A673 (cell line): ENCODE measurements around the gene RPS6KA2. TPM values are rescaled to one million over a fixed set of nuclear protein-coding genes. Genes with fewer than 3 reads are reported as not detected.

Source experiments
- BruUV-seq: library from RNA; stranded (reverse); fragments of 400-500 nt; replicated peaks from 2 replicates; lab custom pipeline; 2021; lab: Mats Ljungman, UMichigan
- CTCF ChIA-PET: fragments of 300-600 bp; sonication (Branson Sonifier 250); formaldehyde crosslinking; loops from one replicate; lab custom pipeline; 2022; ENCODE audit warnings: antibody characterized with exemption; lab: Charles Lee
- POLR2A ChIA-PET: fragments of 300-600 bp; sonication (Branson Sonifier 250); formaldehyde crosslinking; loops from one replicate; lab custom pipeline; 2022; ENCODE audit warnings: antibody characterized with exemption; ENCODE audit not compliant: low non-redundant PET; lab: Charles Lee
- DNase-seq: peaks from one replicate; pipeline ENCODE4 v3.0.0-alpha.2; 2015; ENCODE audit warnings: low spot score
- H3K27ac ChIP-seq: fragments of 200-600 bp; sonication (generic); 2 replicates; pipeline ENCODE4 v1.5.1; 2016; ENCODE audit warnings: mixed run types, low read depth, mild to moderate bottlenecking, mixed read lengths, antibody characterized with exemption, low read length; ENCODE audit not compliant: poor library complexity, severe bottlenecking
- H3K27me3 ChIP-seq: fragments of 200-600 bp; sonication (generic); replicated peaks from 2 replicates; pipeline ENCODE4 v1.6.1; 2017; ENCODE audit warnings: mixed run types, low read depth, mild to moderate bottlenecking, mixed read lengths, antibody characterized with exemption, low read length; ENCODE audit not compliant: insufficient read depth, poor library complexity
- H3K36me3 ChIP-seq: fragments of 200-600 bp; sonication (generic); 2 replicates; pipeline ENCODE4 v1.6.1; 2016; ENCODE audit warnings: mixed run types, mild to moderate bottlenecking, mixed read lengths, antibody characterized with exemption, low read length; ENCODE audit not compliant: insufficient read depth, poor library complexity, severe bottlenecking
- H3K4me1 ChIP-seq: fragments of 200-600 bp; sonication (generic); 2 replicates; pipeline ENCODE4 v1.6.1; 2017; ENCODE audit warnings: mixed run types, mild to moderate bottlenecking, mixed read lengths, antibody characterized with exemption, low read length; ENCODE audit not compliant: insufficient read depth, poor library complexity, severe bottlenecking
- H3K4me3 ChIP-seq: fragments of 200-600 bp; sonication (generic); 2 replicates; pipeline ENCODE4 v1.5.1; 2016; ENCODE audit warnings: low read depth, mixed run types, mild to moderate bottlenecking, mixed read lengths, low read length; ENCODE audit not compliant: poor library complexity, severe bottlenecking
- H3K9me3 ChIP-seq: fragments of 200-600 bp; sonication (generic); 2 replicates; pipeline ENCODE4 v1.6.1; 2016; ENCODE audit warnings: mixed run types, low read depth, mild to moderate bottlenecking, mixed read lengths, antibody characterized with exemption, low read length; ENCODE audit not compliant: poor library complexity, severe bottlenecking
- EZH2 ChIP-seq: fragments of 200-600 bp; sonication (generic); IDR thresholded peaks from 2 replicates; pipeline ENCODE4 v1.6.1; 2017; ENCODE audit warnings: borderline replicate concordance, low read depth, mild to moderate bottlenecking, mixed read lengths, antibody characterized with exemption, low read length; ENCODE audit not compliant: poor library complexity, severe bottlenecking
- intact Hi-C: fragments of 100-400 bp; cut with micrococcal nuclease; formaldehyde crosslinking; loops from one replicate; pipeline ENCODE4 v1.10.0; 2022; ENCODE audit not compliant: unreplicated experiment
- total RNA-seq: library from RNA; stranded (reverse); gene quantifications from 2 replicates; pipeline ENCODE4 v1.2.3, GENCODE V29; 2021
- TF ChIP-seq, protein P1 (sequence below): fragments of 300-800, 200-600 bp; sonication (generic); conservative IDR thresholded peaks from 2 replicates; pipeline ENCODE4 v1.5.1; 2017; ENCODE audit warnings: low read depth, mild to moderate bottlenecking, antibody characterized with exemption, low read length, moderate library complexity, mixed read lengths

RPS6KA2 gene
- total RNA-seq, 1 experiment from 2014 or later, result 30.1 TPM

DNA sequence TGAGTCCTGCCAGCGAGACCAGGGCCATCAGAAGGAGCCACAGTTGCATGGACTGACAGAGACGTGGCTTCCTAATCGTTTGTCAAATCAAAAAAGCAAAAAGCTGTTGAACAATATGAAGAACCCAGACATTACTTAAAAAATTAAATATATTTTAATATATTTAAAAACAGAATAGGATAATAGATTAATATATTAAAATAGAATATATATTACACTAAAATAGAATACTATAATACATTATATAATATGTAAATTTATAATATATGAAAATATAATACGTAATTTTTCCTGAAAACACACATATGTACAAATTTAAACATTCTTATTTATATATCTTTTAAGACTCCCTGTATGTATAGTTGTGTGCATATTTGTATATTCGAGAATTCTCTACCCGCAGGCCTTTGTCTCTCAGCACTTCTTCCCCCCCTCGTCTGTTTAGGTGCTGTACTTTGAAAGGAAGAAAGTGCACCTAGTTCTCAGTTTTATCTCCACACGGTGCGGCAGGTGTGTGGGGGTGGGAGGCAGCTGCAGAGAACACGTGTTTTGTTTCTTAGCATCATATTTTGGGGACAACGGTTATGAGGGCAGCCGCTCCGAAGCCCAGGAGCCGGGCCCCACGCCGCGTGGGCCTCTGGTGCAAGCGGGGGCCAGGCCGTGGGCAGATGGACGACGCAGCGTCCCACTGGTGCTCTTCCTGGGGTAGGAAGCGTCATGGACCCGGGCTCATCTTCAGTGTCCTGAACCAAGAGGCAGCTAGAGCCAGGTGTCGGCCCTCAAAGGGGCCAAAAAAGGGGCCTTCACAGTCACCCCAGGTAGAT lies 172.1 kb downstream of the RPS6KA2 start:
- no peaks in the 10 kb centered on the region for H3K36me3 ChIP-seq
- no peak for TF ChIP-seq EZH2
- TF ChIP-seq, protein P1, sequence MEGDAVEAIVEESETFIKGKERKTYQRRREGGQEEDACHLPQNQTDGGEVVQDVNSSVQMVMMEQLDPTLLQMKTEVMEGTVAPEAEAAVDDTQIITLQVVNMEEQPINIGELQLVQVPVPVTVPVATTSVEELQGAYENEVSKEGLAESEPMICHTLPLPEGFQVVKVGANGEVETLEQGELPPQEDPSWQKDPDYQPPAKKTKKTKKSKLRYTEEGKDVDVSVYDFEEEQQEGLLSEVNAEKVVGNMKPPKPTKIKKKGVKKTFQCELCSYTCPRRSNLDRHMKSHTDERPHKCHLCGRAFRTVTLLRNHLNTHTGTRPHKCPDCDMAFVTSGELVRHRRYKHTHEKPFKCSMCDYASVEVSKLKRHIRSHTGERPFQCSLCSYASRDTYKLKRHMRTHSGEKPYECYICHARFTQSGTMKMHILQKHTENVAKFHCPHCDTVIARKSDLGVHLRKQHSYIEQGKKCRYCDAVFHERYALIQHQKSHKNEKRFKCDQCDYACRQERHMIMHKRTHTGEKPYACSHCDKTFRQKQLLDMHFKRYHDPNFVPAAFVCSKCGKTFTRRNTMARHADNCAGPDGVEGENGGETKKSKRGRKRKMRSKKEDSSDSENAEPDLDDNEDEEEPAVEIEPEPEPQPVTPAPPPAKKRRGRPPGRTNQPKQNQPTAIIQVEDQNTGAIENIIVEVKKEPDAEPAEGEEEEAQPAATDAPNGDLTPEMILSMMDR, result no peak
- BruUV-seq, result no TSS peak
- H3K4me1 ChIP-seq, result no peaks in the 10 kb centered on the region
- no peaks in the 10 kb centered on the region for H3K9me3 ChIP-seq
- ChIA-PET CTCF (no interaction called here), POLR2A (no interaction called here)
- no peak overlapping the region for H3K27ac ChIP-seq
- intact Hi-C loops, result no loop called here
- no peaks in the 10 kb centered on the region for H3K27me3 ChIP-seq
- DNase-seq, result no peak
- no peak overlapping the region for H3K4me3 ChIP-seq

DNA sequence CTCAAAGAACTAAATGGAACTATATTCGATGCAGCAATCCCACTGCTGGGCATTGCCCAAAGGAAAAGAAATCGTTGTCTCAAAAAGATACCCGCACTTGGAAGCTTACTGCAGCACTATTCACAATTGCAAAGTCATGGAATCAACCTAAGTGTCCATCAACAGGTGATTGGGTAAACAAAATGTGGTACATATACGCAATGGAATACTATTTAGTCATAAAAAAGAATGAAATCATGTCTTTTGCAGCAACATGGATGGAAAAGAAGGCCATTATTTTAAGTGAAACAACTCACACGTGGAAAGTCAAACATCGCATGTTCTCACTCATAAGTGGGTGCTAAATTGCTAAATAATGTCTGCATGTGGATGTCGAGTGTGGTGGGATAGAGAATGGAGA lies 173.4 kb downstream of the RPS6KA2 start:
- H3K36me3 ChIP-seq, result no peaks in the 10 kb centered on the region
- POLR2A ChIA-PET, result no interaction called here
- TF ChIP-seq, protein P1, result no peak
- no peak for TF ChIP-seq EZH2

DNA sequence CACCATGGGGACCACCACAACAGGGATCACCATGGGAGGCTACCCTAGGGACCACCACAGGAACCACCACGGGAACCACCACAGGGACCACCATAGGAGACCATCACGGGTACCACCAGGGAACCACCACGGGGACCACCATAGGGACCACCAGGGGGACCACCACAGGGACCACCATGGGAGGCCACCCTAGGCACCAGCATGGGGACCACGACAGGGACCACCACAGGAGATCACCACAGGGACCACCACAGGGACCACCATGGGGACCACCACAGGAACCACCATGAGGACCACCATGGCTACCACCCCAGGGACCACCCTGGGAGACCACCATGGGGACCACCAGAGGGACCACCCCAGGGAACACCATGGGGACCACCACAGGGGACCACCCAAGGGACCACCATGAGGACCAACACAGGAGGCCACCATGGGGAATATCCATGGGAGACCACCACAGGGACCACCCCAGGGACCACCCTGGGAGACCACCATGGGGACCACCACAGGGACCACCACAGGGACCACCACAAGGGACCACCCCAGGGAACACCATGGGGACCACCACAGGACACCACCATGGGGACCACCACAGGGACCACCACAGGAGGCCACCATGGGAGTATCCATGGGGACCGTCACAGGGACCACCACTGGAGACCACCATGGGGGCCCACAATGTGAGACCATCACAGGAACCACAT lies 176.7 kb downstream of the RPS6KA2 start:
- no peak for DNase-seq
- no peaks in the 10 kb centered on the region for H3K27me3 ChIP-seq
- no peaks in the 10 kb centered on the region for H3K4me1 ChIP-seq
- H3K27ac ChIP-seq, result no peak overlapping the region
- ChIA-PET POLR2A (no interaction called here), CTCF (no interaction called here)
- intact Hi-C loops, result no loop called here
- no peaks in the 10 kb centered on the region for H3K36me3 ChIP-seq
- BruUV-seq, result no TSS peak
- no peaks in the 10 kb centered on the region for H3K9me3 ChIP-seq
- no peak overlapping the region for H3K4me3 ChIP-seq
- TF ChIP-seq EZH2, result no peak
- TF ChIP-seq, protein P1, result no peak

More for the DNA sequence above, 173.4 kb downstream of the RPS6KA2 start:
- no peak overlapping the region for H3K27ac ChIP-seq
- CTCF ChIA-PET, result no interaction called here
- H3K9me3 ChIP-seq, result no peaks in the 10 kb centered on the region
- no peak overlapping the region for H3K4me3 ChIP-seq
- intact Hi-C loops, result no loop called here
- no peaks in the 10 kb centered on the region for H3K27me3 ChIP-seq
- H3K4me1 ChIP-seq, result no peaks in the 10 kb centered on the region
- BruUV-seq, result no TSS peak
- no peak for DNase-seq
